ENCODE data around the gene SLC15A3.

Gene SLC15A3

DNA sequence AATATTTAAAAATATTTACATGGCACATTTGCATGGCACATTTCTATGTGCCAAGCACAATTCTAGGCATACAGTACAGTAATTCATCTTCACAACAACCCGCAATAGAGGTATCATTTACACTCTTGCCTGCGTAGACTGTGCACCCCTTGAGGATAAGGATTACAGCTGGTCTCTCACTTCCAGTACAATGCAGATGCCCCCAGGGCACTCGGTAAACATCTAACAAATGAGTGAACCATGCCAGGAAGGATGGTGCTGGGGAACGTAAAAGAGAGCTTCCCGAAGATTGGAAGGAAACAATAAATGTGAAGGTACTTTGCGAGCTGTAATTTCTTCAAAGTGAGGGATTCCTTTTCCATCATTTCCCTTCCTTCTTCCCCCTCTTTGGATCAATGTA is 46.9 kb downstream of the SLC15A3 start:
- no peak for TF ChIP-seq TSHZ2 (CRISPR knock-in tag; IDR thresholded peaks at IDR 0.05)
- ATAC-seq = no peak

- ATAC-seq = no peak
- TF ChIP-seq TSHZ2 (CRISPR knock-in tag; IDR thresholded peaks at IDR 0.05) = no peak
Observed at GRCh38 chr11:60902625-60903024, 49.4 kb downstream of the SLC15A3 start.

- ATAC-seq = no peak
- TF ChIP-seq, protein P1, sequence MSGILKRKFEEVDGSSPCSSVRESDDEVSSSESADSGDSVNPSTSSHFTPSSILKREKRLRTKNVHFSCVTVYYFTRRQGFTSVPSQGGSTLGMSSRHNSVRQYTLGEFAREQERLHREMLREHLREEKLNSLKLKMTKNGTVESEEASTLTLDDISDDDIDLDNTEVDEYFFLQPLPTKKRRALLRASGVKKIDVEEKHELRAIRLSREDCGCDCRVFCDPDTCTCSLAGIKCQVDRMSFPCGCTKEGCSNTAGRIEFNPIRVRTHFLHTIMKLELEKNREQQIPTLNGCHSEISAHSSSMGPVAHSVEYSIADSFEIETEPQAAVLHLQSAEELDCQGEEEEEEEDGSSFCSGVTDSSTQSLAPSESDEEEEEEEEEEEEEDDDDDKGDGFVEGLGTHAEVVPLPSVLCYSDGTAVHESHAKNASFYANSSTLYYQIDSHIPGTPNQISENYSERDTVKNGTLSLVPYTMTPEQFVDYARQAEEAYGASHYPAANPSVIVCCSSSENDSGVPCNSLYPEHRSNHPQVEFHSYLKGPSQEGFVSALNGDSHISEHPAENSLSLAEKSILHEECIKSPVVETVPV (CRISPR knock-in tag; IDR thresholded peaks at IDR 0.05) = no peak
- no peak for TF ChIP-seq PPARA (CRISPR knock-in tag; IDR thresholded peaks at IDR 0.05; ENCODE audit: borderline replicate concordance)
- TF ChIP-seq, protein P2, sequence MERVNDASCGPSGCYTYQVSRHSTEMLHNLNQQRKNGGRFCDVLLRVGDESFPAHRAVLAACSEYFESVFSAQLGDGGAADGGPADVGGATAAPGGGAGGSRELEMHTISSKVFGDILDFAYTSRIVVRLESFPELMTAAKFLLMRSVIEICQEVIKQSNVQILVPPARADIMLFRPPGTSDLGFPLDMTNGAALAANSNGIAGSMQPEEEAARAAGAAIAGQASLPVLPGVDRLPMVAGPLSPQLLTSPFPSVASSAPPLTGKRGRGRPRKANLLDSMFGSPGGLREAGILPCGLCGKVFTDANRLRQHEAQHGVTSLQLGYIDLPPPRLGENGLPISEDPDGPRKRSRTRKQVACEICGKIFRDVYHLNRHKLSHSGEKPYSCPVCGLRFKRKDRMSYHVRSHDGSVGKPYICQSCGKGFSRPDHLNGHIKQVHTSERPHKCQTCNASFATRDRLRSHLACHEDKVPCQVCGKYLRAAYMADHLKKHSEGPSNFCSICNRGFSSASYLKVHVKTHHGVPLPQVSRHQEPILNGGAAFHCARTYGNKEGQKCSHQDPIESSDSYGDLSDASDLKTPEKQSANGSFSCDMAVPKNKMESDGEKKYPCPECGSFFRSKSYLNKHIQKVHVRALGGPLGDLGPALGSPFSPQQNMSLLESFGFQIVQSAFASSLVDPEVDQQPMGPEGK (CRISPR knock-in tag; IDR thresholded peaks at IDR 0.05; ENCODE audit: borderline replicate concordance) = no peak
- no peak for TF ChIP-seq OSR1 (CRISPR knock-in tag; IDR thresholded peaks at IDR 0.05)
- TF ChIP-seq ARNTL (CRISPR knock-in tag; IDR thresholded peaks at IDR 0.05; ENCODE audit: borderline replicate concordance, low read depth) = no peak
- no peak for TF ChIP-seq BACH2 (CRISPR knock-in tag; IDR thresholded peaks at IDR 0.05; ENCODE audit: borderline replicate concordance)
- TF ChIP-seq TOX (CRISPR knock-in tag; IDR thresholded peaks at IDR 0.05; ENCODE audit: borderline replicate concordance) = no peak
- TF ChIP-seq, protein P3, sequence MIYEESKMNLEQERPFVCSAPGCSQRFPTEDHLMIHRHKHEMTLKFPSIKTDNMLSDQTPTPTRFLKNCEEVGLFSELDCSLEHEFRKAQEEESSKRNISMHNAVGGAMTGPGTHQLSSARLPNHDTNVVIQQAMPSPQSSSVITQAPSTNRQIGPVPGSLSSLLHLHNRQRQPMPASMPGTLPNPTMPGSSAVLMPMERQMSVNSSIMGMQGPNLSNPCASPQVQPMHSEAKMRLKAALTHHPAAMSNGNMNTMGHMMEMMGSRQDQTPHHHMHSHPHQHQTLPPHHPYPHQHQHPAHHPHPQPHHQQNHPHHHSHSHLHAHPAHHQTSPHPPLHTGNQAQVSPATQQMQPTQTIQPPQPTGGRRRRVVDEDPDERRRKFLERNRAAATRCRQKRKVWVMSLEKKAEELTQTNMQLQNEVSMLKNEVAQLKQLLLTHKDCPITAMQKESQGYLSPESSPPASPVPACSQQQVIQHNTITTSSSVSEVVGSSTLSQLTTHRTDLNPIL (CRISPR knock-in tag; IDR thresholded peaks at IDR 0.05; ENCODE audit: low read depth) = no peak
- TF ChIP-seq ZFP3 (CRISPR knock-in tag; IDR thresholded peaks at IDR 0.05) = no peak
- no peak for TF ChIP-seq TCF4 (CRISPR knock-in tag; IDR thresholded peaks at IDR 0.05; ENCODE audit: borderline replicate concordance)
- no peak for TF ChIP-seq GLIS3 (CRISPR knock-in tag; IDR thresholded peaks at IDR 0.05)
- TF ChIP-seq CSDC2 (CRISPR knock-in tag; IDR thresholded peaks at IDR 0.05) = no peak
- TF ChIP-seq POU6F1 (CRISPR knock-in tag; IDR thresholded peaks at IDR 0.05; ENCODE audit: borderline replicate concordance, low read depth) = no peak
Observed at GRCh38 chr11:60900673-60901404, 51.1 kb downstream of the SLC15A3 start.
